ENCODE data around the gene CENPO. TPM values are rescaled to one million over a fixed set of nuclear protein-coding genes. Genes with fewer than 3 reads are reported as not detected.
"Not testable (repeated sequence)": the region's sequence is repeated elsewhere in the genome, so short reads cannot be mapped to it uniquely, and the experiment has no call there.

Gene CENPO
- polyA plus RNA-seq, 4 donors, result 19.2 to 23.0 (median 20.9) TPM

GRCh38 chr2:24835411-24835810 lies 42.2 kb downstream of the CENPO start:
- not testable (repeated sequence) for DNase-seq (ENCODE audit: low read depth in 4 of 4, low spot score in 3 of 4)

GRCh38 chr2:24836206-24836605 lies 43.0 kb downstream of the CENPO start:
- DNase-seq (ENCODE audit: low read depth in 4 of 4, low spot score in 3 of 4), result no peak

GRCh38 chr2:24836706-24837105 lies 43.5 kb downstream of the CENPO start:
- DNase-seq (ENCODE audit: low read depth in 4 of 4, low spot score in 3 of 4), result no peak

- DNase-seq (ENCODE audit: low read depth in 4 of 4, low spot score in 3 of 4), result no peak
Observed at GRCh38 chr2:24837996-24838513, 44.8 kb downstream of the CENPO start.

DNA sequence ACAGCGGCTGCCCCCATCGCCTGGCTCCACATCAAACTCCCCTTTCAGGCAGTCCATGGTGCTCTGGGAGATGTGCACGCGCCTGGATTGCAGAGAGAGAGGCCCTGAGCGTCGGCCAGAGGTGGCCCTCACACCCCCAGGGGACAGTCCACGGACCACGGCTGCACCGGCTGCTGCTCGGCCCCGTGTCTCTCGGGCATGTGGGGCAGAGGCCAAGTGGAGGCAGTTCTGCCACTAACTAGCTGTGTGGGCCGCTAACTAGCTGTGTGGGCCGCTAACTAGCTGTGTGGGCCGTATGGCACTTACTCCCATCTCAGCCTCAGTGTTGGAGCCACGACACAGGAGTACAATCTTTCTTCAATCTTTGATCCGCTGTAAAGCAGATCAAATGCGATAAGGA lies 45.3 kb downstream of the CENPO start:
- no peak for DNase-seq (ENCODE audit: low read depth in 4 of 4, low spot score in 3 of 4)

- DNase-seq (ENCODE audit: low read depth in 4 of 4, low spot score in 3 of 4), result no peak
Observed at GRCh38 chr2:24839729-24840128, 46.5 kb downstream of the CENPO start.

DNA sequence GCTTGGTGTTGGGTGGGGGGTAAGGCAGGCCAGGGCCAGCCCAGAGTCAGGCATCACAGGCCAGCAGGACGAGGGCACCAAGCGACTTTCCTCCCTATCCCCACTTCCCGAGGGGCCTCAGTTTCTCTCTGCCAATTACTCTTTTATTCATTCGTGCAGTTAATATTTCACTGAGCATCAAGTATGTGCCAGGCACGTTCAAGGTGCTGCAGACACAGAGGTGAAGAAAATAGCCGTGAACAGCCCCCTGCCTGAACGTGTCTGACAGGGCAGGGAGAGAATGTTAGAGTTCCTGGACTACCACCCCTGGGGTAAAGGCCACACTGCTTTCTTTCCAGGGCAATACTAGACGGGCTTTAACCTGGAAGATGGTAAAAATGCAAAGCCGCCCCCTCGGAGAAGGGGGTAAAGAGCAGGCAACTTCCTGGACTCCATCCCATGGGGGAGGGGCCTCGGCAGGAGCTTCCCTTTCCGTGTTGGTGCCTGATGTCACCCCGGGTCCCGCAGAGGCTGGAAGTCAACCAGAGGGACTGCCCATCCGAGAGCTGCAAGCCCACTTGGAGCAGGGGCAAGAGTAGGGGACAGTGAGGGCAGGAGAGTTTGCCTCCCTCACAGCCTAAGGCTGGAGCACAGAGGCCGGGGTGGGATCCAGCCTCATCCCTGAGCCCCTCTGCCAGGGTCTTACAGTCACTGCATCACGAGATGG lies 47.1 kb downstream of the CENPO start:
- DNase-seq (ENCODE audit: low read depth in 4 of 4, low spot score in 3 of 4), result no peak

DNA sequence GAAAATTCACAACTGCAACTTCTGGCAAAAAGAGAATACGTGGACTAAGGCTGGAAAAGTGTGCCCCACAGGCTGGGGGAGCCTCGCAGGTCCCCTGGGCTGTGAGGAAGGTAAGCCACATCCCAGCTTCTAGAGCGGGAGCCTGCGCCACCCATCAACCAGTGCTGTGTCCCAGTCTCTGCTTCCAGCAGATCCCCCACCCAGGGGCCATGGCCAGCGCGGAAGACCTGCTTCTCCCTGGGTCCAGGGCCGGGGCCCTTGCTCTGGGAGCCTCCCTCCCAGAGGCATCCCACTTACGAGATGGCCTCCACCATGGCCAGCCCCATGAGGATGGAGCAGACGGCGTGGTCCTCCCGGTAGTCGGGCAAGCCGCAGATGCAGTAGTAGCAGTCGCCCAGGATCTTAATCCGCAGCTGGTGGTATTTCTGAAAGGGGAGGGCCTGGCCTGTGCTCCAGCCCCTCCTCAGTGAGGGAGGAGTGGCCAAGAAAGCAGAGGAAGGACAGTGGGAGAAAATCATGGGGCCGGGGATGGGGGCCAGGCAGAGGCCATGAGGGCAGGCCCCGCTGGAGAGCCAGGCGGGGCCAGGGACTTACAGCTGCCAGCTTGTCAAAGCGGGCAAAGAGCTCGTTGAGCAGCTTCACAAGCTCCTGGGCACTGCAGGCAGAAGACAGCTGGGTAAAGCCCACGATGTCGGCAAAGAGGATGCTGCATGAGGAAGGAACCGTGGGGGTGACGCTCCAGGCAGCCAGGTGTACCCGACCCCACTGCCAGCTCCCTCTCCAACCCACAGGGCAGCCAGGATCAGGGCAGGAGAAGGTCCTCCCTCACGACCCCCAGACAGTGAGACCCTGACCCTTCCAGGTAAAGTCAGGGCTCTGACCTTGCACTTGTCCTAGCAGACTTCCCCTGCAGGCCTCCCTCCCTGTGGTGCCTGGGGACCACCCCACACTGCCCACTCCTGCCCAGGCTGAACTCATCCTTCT lies 48.0 kb downstream of the CENPO start:
- DNase-seq (ENCODE audit: low read depth in 4 of 4, low spot score in 3 of 4), result no peak

DNA sequence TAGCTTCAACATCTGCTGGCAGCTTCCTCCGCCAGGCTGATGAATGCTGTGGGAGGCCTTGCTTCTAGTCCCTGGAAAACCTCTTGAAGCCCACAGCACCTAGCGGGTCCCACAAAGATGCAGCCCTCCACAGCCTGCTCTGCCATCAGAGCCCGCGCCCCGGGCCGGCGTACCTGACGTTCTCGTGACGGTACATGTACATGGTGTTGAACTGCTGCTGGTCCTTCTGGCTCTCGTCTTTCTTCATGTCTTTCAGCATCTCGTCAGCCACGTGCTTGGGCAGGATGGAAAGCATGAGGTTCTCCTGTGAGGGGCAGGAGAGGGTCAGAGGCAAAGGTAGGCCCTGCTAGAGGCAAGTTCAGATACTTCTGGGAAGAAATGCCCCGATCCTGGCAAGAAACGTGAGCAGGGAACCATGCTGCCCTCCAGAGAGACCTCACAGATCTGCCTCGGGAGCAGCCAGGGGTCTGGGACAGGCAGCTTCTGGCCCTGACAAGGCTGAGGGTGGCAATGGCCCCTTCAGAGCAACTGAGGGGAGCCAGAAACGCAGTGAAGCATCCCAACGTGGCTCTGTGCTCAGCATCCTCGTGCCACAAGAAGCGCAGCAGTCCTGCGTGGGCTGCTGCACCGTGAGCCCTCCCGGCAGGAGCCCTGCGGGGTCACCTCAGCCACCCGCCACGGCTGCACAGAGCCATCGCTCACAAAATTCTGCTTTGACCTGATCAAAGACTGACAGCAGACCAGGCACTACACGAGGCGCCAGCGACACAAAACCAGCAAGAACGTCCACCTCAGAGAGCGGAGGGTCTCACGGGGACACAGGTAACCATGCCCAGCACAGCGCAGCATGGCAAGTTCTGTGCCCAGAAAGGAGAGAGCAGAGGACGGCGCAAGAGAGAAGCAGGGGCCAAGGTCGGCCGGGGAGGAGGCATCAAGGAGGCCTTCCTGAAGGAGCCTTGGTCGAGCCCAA lies 49.1 kb downstream of the CENPO start:
- DNase-seq (ENCODE audit: low read depth in 4 of 4, low spot score in 3 of 4), result no peak

DNA sequence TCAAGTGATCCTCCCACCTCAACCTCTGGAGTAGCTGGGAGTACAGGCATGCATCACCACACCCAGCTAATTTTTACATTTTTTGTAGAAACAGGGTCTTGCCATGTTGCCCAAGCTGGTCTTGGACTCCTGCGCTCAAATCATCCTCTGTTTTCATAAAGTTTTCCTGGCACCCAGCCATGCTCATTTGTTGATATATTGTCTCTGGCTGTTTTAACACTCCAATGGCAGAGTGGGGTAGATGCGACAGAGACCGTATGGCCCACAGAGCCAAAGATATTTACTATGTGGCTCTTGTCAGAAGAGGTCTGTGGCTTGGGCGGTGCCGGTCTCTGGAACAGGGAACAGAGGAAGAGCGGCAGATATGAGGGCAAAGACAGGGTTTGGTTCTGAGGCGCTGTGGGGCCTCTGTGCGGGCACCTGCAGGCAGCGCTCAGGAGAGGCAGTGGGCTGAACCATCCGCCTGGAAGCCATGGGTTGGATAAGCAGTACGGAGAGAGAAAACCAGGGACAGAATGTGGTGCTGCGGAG lies 50.2 kb downstream of the CENPO start:
- DNase-seq (ENCODE audit: low read depth in 4 of 4, low spot score in 3 of 4), result no peak

DNA sequence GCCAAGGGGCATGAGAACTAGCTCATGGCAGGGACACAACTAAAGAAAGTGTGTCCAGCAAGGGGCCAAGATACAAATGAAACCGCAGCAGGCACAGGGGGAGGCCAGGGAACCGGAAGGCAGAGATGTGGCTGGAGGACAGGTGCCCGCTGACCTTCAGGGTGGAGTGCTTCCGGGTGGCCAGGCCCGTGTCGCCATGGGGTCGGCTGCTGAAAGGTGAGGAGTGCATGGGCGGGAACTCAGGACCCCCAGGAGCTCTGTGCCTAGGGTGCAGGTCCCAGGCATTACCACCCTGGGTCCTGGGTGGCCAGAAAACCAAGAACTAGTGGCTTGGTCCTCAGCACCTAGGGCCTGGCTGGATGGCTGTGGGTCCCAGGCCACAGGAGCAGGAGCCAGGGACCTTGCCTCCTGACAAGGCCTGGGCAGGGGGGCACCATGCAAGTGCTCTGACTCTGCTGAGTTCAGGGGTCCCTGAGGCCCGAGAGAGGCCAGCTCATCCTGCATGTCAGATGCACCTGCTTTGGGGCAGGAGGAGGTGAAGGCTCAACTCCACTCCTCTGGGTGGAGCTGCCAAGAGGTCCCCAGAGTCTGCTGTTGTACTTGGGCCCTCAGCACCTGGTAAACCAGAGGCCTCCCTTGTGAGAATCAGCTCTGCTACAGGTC lies 50.9 kb downstream of the CENPO start:
- DNase-seq (ENCODE audit: low read depth in 4 of 4, low spot score in 3 of 4), result no peak

GRCh38 chr2:24845691-24846090 lies 52.5 kb downstream of the CENPO start:
- DNase-seq (ENCODE audit: low read depth in 4 of 4, low spot score in 3 of 4), result no peak

DNA sequence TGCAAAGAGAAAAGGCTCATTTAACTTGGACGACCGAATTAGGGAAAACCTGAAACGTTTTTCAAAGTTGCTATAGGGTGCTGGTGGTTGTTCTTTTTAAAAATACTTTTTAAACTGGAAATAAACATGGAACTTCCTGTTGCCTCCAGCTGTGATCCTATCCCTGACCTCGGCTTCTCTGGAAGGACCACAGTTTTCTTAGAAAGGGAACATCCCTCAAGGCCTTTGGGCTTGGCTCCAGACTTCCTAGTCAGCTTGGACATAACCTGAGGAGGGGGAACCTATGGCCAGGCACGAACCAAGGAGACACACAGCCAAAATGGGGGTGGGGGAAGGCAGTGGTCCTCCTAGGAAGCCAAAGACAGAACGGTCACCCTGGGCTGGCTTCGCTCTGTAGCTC lies 57.7 kb downstream of the CENPO start:
- no peak for DNase-seq (ENCODE audit: low read depth in 4 of 4, low spot score in 3 of 4)

DNA sequence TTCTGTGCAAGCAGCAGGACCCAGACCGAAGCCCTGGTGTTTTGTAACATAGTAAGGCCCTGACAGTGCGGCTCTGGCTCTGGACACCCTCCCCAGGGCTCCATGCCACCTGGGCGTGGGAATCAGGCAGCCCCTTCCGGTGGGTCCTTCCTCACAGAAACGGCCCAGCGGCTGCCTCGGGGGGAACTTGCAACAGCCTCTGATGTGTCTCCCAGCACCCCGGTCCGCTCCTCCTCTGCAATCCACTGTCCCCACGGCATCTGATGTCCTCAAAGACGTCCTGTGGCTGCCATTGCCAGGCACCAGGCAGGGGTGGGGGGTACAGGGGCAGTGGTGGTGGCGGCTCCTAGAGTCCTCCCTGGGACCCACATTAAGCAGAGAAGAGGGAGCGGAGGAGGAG lies 58.8 kb downstream of the CENPO start:
- DNase-seq (ENCODE audit: low read depth in 4 of 4, low spot score in 3 of 4), result no peak

DNA sequence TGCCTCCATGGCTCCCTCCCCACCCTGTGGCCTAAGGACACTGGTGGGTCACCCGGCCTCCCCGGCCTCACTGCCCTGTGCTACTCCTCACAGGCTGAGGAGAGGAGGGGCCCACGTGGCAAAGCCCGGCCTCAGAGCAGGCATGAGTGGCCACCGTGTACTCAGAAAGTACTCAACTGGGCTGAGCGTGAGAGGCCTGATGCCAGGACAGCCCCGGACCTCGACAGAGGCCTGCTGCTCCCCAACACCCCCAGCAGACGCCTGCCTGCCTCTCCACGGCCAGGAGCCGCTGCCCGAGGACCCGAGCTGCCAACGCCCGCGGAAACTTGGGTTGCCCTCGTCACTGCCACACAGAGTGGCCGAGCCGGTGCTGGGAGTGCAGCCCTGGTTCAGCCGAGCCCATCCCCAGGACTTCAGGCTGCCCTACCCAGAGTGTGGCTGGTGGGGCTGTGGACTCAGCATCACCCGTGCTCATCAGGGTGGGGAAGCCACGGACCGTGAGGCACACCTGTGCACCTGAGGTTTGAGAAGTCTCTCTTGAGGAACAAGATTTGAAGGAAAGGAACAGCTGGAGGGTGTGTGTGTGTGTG lies 59.3 kb downstream of the CENPO start:
- no peak for DNase-seq (ENCODE audit: low read depth in 4 of 4, low spot score in 3 of 4)

- no peak for DNase-seq (ENCODE audit: low read depth in 4 of 4, low spot score in 3 of 4)
Observed at GRCh38 chr2:24853046-24853445, 59.8 kb downstream of the CENPO start.

DNA sequence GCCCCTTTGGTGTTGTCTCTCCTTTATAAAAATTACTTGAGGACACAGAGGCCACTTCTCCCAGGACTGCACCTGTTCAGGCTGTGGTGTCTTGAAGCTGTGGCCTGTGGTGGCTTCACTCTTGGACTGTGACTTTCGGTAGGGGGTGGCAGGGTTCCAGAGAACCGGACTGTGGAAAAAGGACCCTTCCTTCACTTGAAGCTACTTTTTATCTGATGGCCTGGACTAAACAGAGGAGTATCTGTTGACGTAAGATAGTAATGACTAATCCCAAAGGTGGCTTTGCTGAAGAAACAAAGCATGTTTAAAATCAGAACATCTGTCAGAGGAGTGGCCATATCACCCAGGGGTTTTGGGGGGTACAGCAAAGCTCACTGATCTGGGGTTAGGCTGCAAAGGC lies 60.8 kb downstream of the CENPO start:
- no peak for DNase-seq (ENCODE audit: low read depth in 4 of 4, low spot score in 3 of 4)

- no peak for DNase-seq (ENCODE audit: low read depth in 4 of 4, low spot score in 3 of 4)
Observed at GRCh38 chr2:24855022-24855622, 61.9 kb downstream of the CENPO start.

- DNase-seq (ENCODE audit: low read depth in 4 of 4, low spot score in 3 of 4), result no peak
Observed at GRCh38 chr2:24855726-24856125, 62.5 kb downstream of the CENPO start.

Measured in left renal pelvis (tissue), 4 donors.